ENCODE results near the gene TMEM14B. TPM values are rescaled to one million over a fixed set of nuclear protein-coding genes. Genes with fewer than 3 reads are reported as not detected.
A peak's percentile ranks its signal among the peaks of the same experiment; 100 is the strongest.

TMEM14B gene
- total and polyA plus RNA-seq, 9 of the 15 experiments (the other 6 are each of a cell fraction or from before 2014, with no cell fraction given) = 174 to 862 (median 263) TPM

GRCh38 chr6:10747251-10747972 is at the start of gene TMEM14B (continued):
- TF ChIP-seq AFF1 (IDR thresholded peaks at IDR 0.05; ENCODE audit: low read depth in 1 of 2, partially characterized antibody in 2 of 2) (peak; percentile 34 to 81), CCAR2 (IDR thresholded peaks at IDR 0.05; ENCODE audit: low read depth, low read length) (no peak), FOXA1 (IDR thresholded peaks at IDR 0.05; ENCODE audit: borderline replicate concordance) (no peak), SP2 (IDR thresholded peaks at IDR 0.05; ENCODE audit: extremely low read depth, low read depth, low read length, poor library complexity, severe bottlenecking) (no peak), HDGF (IDR thresholded peaks at IDR 0.05) (no peak), CUX1 (CRISPR knock-in tag; IDR thresholded peaks at IDR 0.05) (no peak), KDM2B (CRISPR knock-in tag; IDR thresholded peaks at IDR 0.05) (peak; percentile 89; the same call in 1 of the 2 replicates), TSC22D4 (tag; IDR thresholded peaks at IDR 0.05) (no peak), HDAC6 (IDR thresholded peaks at IDR 0.05; ENCODE audit: low read depth, low read length) (no peak), HDAC8 (tag; IDR thresholded peaks at IDR 0.05) (no peak), HMGXB4 (CRISPR knock-in tag; IDR thresholded peaks at IDR 0.05) (no peak), PURB (CRISPR knock-in tag; IDR thresholded peaks at IDR 0.05; ENCODE audit: low read depth) (no peak), MED1 (CRISPR knock-in tag; IDR thresholded peaks at IDR 0.05; ENCODE audit: borderline replicate concordance) (no peak), GABPA (tag; conservative IDR thresholded peaks at IDR 0.05; ENCODE audit: low read depth) (peak; percentile 85), SRSF7 (optimal IDR thresholded peaks at IDR 0.05; ENCODE audit: low read depth, low read length) (no peak), BHLHE40 (IDR thresholded peaks at IDR 0.05; ENCODE audit: low read length) (peak; percentile 97), ZC3H4 (CRISPR knock-in tag; IDR thresholded peaks at IDR 0.05; ENCODE audit: borderline replicate concordance) (no peak)
